PFSK-1 (cell line): ENCODE results near the gene C1QTNF12.

Source experiments
- FOXP2 ChIP-seq: optimal IDR thresholded peaks from 2 replicates; pipeline ENCODE3; 2011; ENCODE audit warnings: borderline replicate concordance, control low read depth, inconsistent platforms; ENCODE audit not compliant: insufficient read depth; ENCODE audit errors: extremely low read length, extremely low read depth
- POLR2AphosphoS5 ChIP-seq: IDR thresholded peaks from 2 replicates; pipeline ENCODE4 v1.6.1; 2012; ENCODE audit warnings: low read depth, mild to moderate bottlenecking, control low read depth, low read length, moderate library complexity
- TF ChIP-seq, protein P1 (sequence below), 2 experiments: IDR thresholded peaks; 2 replicates each; pipeline versions ENCODE4 v1.6.1 to v1.8.0; 2011 to 2012; ENCODE audit warnings: low read depth in 2 of 2, low read length in 2 of 2, control low read depth in 1 of 2, inconsistent platforms in 1 of 2, mild to moderate bottlenecking in 1 of 2, moderate library complexity in 1 of 2; ENCODE audit not compliant: insufficient read depth in 1 of 2

DNA sequence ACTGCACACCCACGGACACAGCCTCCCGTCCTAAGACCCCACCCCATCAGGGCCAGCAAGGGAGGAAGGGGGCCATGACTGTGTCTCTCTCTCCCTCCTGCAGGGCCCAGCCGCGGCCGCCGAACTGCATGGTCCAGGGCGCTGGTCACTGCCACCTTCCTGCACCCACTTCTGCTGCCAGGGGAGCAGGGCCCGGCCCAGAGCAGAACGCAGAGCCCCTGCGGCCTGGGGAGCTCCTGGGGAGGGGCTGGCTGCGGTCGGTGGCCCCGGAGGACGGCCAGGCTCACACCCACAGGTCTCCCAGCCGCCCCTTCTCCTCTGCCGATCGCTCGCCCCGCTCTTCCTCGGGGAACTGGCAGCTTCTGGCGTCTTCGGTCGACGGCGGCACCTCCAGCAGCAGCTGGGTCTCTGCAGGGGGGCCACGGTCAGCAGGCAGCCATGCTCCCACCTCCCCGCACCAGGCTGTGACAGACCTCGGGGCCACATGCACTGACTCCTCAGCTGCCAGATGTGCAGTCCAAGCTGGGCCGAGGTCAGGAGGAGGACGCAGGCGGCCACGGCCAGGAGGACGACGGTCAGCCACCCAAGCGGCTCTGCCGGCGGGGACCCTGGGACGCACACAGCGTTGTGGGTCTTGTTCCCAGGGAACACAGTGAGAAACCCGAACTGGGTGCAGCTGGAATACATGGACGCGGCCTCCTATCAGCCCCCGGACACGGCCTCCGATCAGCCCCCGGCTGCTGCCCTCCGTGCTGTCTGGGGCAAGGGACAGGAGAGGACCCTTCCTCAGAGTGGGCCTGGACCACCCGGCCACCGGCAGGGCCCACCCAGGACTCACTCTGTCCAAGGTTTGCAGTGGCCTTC lies 42.7 kb downstream of the C1QTNF12 start:
- no peak for TF ChIP-seq FOXP2
- no peak for TF ChIP-seq POLR2AphosphoS5
- TF ChIP-seq, protein P1, sequence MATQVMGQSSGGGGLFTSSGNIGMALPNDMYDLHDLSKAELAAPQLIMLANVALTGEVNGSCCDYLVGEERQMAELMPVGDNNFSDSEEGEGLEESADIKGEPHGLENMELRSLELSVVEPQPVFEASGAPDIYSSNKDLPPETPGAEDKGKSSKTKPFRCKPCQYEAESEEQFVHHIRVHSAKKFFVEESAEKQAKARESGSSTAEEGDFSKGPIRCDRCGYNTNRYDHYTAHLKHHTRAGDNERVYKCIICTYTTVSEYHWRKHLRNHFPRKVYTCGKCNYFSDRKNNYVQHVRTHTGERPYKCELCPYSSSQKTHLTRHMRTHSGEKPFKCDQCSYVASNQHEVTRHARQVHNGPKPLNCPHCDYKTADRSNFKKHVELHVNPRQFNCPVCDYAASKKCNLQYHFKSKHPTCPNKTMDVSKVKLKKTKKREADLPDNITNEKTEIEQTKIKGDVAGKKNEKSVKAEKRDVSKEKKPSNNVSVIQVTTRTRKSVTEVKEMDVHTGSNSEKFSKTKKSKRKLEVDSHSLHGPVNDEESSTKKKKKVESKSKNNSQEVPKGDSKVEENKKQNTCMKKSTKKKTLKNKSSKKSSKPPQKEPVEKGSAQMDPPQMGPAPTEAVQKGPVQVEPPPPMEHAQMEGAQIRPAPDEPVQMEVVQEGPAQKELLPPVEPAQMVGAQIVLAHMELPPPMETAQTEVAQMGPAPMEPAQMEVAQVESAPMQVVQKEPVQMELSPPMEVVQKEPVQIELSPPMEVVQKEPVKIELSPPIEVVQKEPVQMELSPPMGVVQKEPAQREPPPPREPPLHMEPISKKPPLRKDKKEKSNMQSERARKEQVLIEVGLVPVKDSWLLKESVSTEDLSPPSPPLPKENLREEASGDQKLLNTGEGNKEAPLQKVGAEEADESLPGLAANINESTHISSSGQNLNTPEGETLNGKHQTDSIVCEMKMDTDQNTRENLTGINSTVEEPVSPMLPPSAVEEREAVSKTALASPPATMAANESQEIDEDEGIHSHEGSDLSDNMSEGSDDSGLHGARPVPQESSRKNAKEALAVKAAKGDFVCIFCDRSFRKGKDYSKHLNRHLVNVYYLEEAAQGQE (IDR thresholded peaks at IDR 0.05; ENCODE audit: insufficient read depth in 1 of 2, low read depth in 2 of 2, low read length in 2 of 2), result no peak
